ENCODE results near the gene CCDC196. TPM values are rescaled to one million over a fixed set of nuclear protein-coding genes. Genes with fewer than 3 reads are reported as not detected.

Gene CCDC196
- not detected in 2 replicates for total RNA-seq

GRCh38 chr14:66485910-66486421 lies at the start of gene CCDC196:
CCDC196 (plus strand) TSS chr14:66486371; CDS start chr14:66486503, 132 bp downstream.

GRCh38 chr14:66507722-66508546 lies 21.8 kb downstream of the CCDC196 start, which contains the start of gene GPHN:
GPHN (plus strand) TSS chr14:66508147.

Other genes with a start within 250 kb of the CCDC196 start
- 19.1 and 26.3 TPM in 2 replicates for gene GPHN, start 21.8 kb downstream of the CCDC196 start, total RNA-seq

Data from bladder microvascular endothelial cell (primary cell).